HCT116 (cell line): ENCODE data around the gene SEMA7A. TPM values are rescaled to one million over a fixed set of nuclear protein-coding genes. Genes with fewer than 3 reads are reported as not detected.

Source experiments
- ATAC-seq: fragments of 200-7000 bp; cut with Tn5 transposase; 2 replicates; pipeline ENCODE4 v1.9.1; 2020; ENCODE audit warnings: mild to moderate bottlenecking, moderate library complexity
- BruUV-seq: library from RNA; stranded (reverse); fragments of 400-500 nt; replicated peaks from 2 replicates; lab custom pipeline; 2021; lab: Mats Ljungman, UMichigan
- CTCF ChIA-PET: fragments of 300-600 bp; sonication (Branson Sonifier 250); formaldehyde crosslinking; loops from one replicate; lab custom pipeline; 2021; ENCODE audit warnings: antibody characterized with exemption; lab: Charles Lee
- POLR2A ChIA-PET: fragments of 300-600, 350-600 bp; sonication (Branson Sonifier 250); formaldehyde crosslinking; loops from one replicate; lab custom pipeline; 2021; ENCODE audit warnings: antibody characterized with exemption; lab: Charles Lee
- RAD21 ChIA-PET, 2 experiments: fragments of 300-600 bp; sonication (Branson Sonifier 250); formaldehyde crosslinking; loops; one replicate each; lab custom pipeline; 2023; ENCODE audit warnings: low total read pairs in 2 of 2; ENCODE audit not compliant: uncharacterized antibody in 2 of 2, unreplicated experiment in 2 of 2, low non-redundant PET in 1 of 2; lab: Charles Lee
- DNase-seq: peaks from one replicate; pipeline ENCODE4 v3.0.0-alpha.2; 2010; ENCODE audit warnings: low read depth, low spot score
- H2AFZ ChIP-seq: fragments of 200-600 bp; shearing (Covaris generic), sonication (generic); 2 replicates; pipeline ENCODE4 v1.6.1; 2017; ENCODE audit warnings: low read depth, mixed run types, mixed read lengths, antibody characterized with exemption, low read length; ENCODE audit not compliant: poor library complexity, severe bottlenecking
- H3K27ac ChIP-seq: 2 replicates; pipeline ENCODE4 v1.5.1; 2012; ENCODE audit warnings: low read depth, low read length
- H3K27me3 ChIP-seq: fragments of 200-600 bp; sonication (generic); 2 replicates; pipeline ENCODE4 v1.6.1; 2016; ENCODE audit warnings: mixed run types, low read length, mixed read lengths; ENCODE audit not compliant: insufficient read depth
- H3K36me3 ChIP-seq, 2 experiments: fragments of 200-500 bp in 1 of 2; fragments of 200-600 bp in 1 of 2; sonication (Bioruptor generic) in 1 of 2; sonication (generic) in 1 of 2; 2 replicates each; pipeline versions ENCODE4 v1.5.1 to v1.6.1; 2014 to 2016; ENCODE audit warnings: low read length in 2 of 2, inconsistent platforms in 1 of 2, mixed read lengths in 1 of 2, mixed run types in 1 of 2; ENCODE audit not compliant: insufficient read depth in 2 of 2, control insufficient read depth in 1 of 2
- H3K4me1 ChIP-seq, 2 experiments: fragments of 200-600 bp in 1 of 2; sonication (generic) in 1 of 2; 2 replicates each; pipeline versions ENCODE4 v1.5.1 to v1.6.1; 2012 to 2017; ENCODE audit warnings: low read length in 2 of 2, inconsistent platforms in 1 of 2, mild to moderate bottlenecking in 1 of 2, mixed read lengths in 1 of 2, mixed run types in 1 of 2, moderate library complexity in 1 of 2; ENCODE audit not compliant: insufficient read depth in 2 of 2, control insufficient read depth in 1 of 2
- H3K4me2 ChIP-seq: fragments of 200-600 bp; sonication (generic); 2 replicates; pipeline ENCODE4 v1.6.1; 2017; ENCODE audit warnings: mixed run types, low read length, mixed read lengths
- H3K4me3 ChIP-seq, 2 experiments: fragments of 200-600 bp in 1 of 2; sonication (generic) in 1 of 2; replicated peaks in 1 of 2; 2 replicates each; pipeline ENCODE4 v1.5.1; 2011 to 2016; ENCODE audit warnings: low read length in 2 of 2, control low read depth in 1 of 2, low read depth in 1 of 2, mild to moderate bottlenecking in 1 of 2, mixed read lengths in 1 of 2, mixed run types in 1 of 2
- H3K79me2 ChIP-seq: fragments of 200-600 bp; sonication (generic); 2 replicates; pipeline ENCODE4 v1.6.1; 2017; ENCODE audit warnings: mild to moderate bottlenecking, mixed run types, low read length, moderate library complexity, mixed read lengths; ENCODE audit not compliant: insufficient read depth
- H3K9ac ChIP-seq: fragments of 200-600 bp; sonication (generic); 2 replicates; pipeline ENCODE4 v1.6.1; 2016; ENCODE audit warnings: low read length, mixed read lengths
- H3K9me2 ChIP-seq: fragments of 200-600 bp; sonication (generic), shearing (Covaris generic); 2 replicates; pipeline ENCODE4 v1.6.1; 2017; ENCODE audit warnings: mixed run types, mild to moderate bottlenecking, moderate library complexity; ENCODE audit not compliant: insufficient read depth
- H3K9me3 ChIP-seq, 2 experiments: fragments of 200-500 bp in 1 of 2; fragments of 200-600 bp in 1 of 2; sonication (Bioruptor generic) in 1 of 2; sonication (generic) in 1 of 2; 2 replicates each; pipeline ENCODE4 v1.6.1; 2014 to 2017; ENCODE audit warnings: low read length in 2 of 2, mixed read lengths in 2 of 2, inconsistent platforms in 1 of 2, low read depth in 1 of 2, mild to moderate bottlenecking in 1 of 2, mixed run types in 1 of 2, moderate library complexity in 1 of 2; ENCODE audit not compliant: control insufficient read depth in 1 of 2, insufficient read depth in 1 of 2
- H4K20me1 ChIP-seq: fragments of 200-600 bp; sonication (generic), shearing (Covaris generic); 2 replicates; pipeline ENCODE4 v1.6.1; 2017; ENCODE audit warnings: mixed run types, mild to moderate bottlenecking, moderate library complexity; ENCODE audit not compliant: insufficient read depth
- CBX3 ChIP-seq: IDR thresholded peaks from 2 replicates; pipeline ENCODE4 v1.6.1; 2012; ENCODE audit warnings: low read depth
- CEBPB ChIP-seq: IDR thresholded peaks from 2 replicates; pipeline ENCODE4 v1.6.1; 2012; ENCODE audit warnings: low read depth
- CTCF ChIP-seq, 3 experiments: fragments of 200-600 bp in 1 of 3; sonication (generic) in 1 of 3; IDR thresholded peaks in 2 of 3; conservative IDR thresholded peaks in 1 of 3; 2 replicates each; pipeline ENCODE4 v1.5.1; 2012 to 2017; ENCODE audit warnings: low read depth in 2 of 3, low read length in 2 of 3, antibody characterized with exemption in 1 of 3, borderline replicate concordance in 1 of 3, control low read depth in 1 of 3, mild to moderate bottlenecking in 1 of 3, mixed read lengths in 1 of 3, mixed run types in 1 of 3, moderate library complexity in 1 of 3; ENCODE audit not compliant: insufficient read depth in 1 of 3
- EGR1 ChIP-seq: IDR thresholded peaks from 2 replicates; pipeline ENCODE4 v1.6.1; 2012; ENCODE audit warnings: low read depth
- ELF1 ChIP-seq: IDR thresholded peaks from 2 replicates; pipeline ENCODE4 v1.6.1; 2012; ENCODE audit warnings: low read depth, borderline replicate concordance
- EZH2phosphoT487 ChIP-seq: fragments of 200-600 bp; IDR thresholded peaks from 2 replicates; pipeline ENCODE4 v1.6.1; 2018; ENCODE audit warnings: antibody characterized with exemption, borderline replicate concordance
- FOSL1 ChIP-seq: IDR thresholded peaks from 2 replicates; pipeline ENCODE4 v1.6.1; 2012; ENCODE audit warnings: low read depth
- JUND ChIP-seq: IDR thresholded peaks from 2 replicates; pipeline ENCODE4 v1.6.1; 2012
- POLR2A ChIP-seq: IDR thresholded peaks from 2 replicates; pipeline ENCODE4 v1.7.0; 2011; ENCODE audit warnings: borderline replicate concordance; ENCODE audit not compliant: insufficient read depth, insufficient read length; ENCODE audit errors: extremely low read depth
- POLR2AphosphoS5 ChIP-seq: IDR thresholded peaks from 2 replicates; pipeline ENCODE4 v1.6.1; 2011; ENCODE audit warnings: mild to moderate bottlenecking, low read depth, low read length, moderate library complexity
- RAD21 ChIP-seq: IDR thresholded peaks from 2 replicates; pipeline ENCODE4 v1.6.1; 2012; ENCODE audit warnings: low read depth, mild to moderate bottlenecking
- SIN3A ChIP-seq: IDR thresholded peaks from 2 replicates; pipeline ENCODE4 v1.6.1; 2012; ENCODE audit warnings: low read depth
- SRF ChIP-seq: IDR thresholded peaks from 2 replicates; pipeline ENCODE4 v1.6.1; 2012; ENCODE audit warnings: low read depth
- ZBTB33 ChIP-seq: IDR thresholded peaks from 2 replicates; pipeline ENCODE4 v1.6.1; 2011; ENCODE audit warnings: mild to moderate bottlenecking, low read length, moderate library complexity; ENCODE audit not compliant: insufficient replicate concordance; ENCODE audit errors: extremely low read depth
- ZFX ChIP-seq: fragments of 450-650 bp; IDR thresholded peaks from 2 replicates; pipeline ENCODE4 v1.6.1; 2017
- ZNF274 ChIP-seq: fragments of 200-500 bp; sonication (Bioruptor generic); IDR thresholded peaks from 2 replicates; pipeline ENCODE4 v1.6.1; 2014; ENCODE audit warnings: mild to moderate bottlenecking, low read depth, low read length, inconsistent platforms
- intact Hi-C: fragments of 100-400 bp; cut with micrococcal nuclease; formaldehyde crosslinking; loops from 2 replicates; pipeline ENCODE4 v1.10.0; 2022
- total RNA-seq: library from RNA; stranded (reverse); gene quantifications from one replicate; pipeline ENCODE4 v1.2.1, GENCODE V29; 2021; ENCODE audit not compliant: unreplicated experiment

The SEMA7A gene
- total RNA-seq, 1 experiment from 2014 or later, result 13.8 TPM

- TF ChIP-seq CEBPB (no peak), JUND (no peak), ZFX (no peak), ZNF274 (no peak), POLR2AphosphoS5 (no peak), FOSL1 (no peak), CBX3 (no peak), EZH2phosphoT487 (no peak)
- DNase-seq, result no peak
- H3K4me2 ChIP-seq, result no peak overlapping the region
- ChIA-PET POLR2A (no interaction called here), CTCF (no interaction called here), RAD21 (no interaction called here)
- no peak overlapping the region for H3K4me3 ChIP-seq
- BruUV-seq, result no TSS peak
- H3K79me2 ChIP-seq, result peaks cover 9% of the 10 kb centered on the region; the same call in 1 of the 2 replicates
- peaks cover 3 to 14% of the 10 kb centered on the region in 2 experiments; a peak in 3 of 4 replicates for H3K4me1 ChIP-seq
- no peak for ATAC-seq
- H3K9me3 ChIP-seq, result no peaks in the 10 kb centered on the region
- no peaks in the 10 kb centered on the region; the same call in 1 of the 2 replicates for H4K20me1 ChIP-seq
- H3K27me3 ChIP-seq, result no peaks in the 10 kb centered on the region
- no peak overlapping the region for H3K27ac ChIP-seq
- H3K9me2 ChIP-seq, result no peaks in the 10 kb centered on the region
- H3K9ac ChIP-seq, result no peak overlapping the region
- H3K36me3 ChIP-seq, result no peaks in the 10 kb centered on the region
- no peak overlapping the region for H2AFZ ChIP-seq
- intact Hi-C loops, result no loop called here
These were observed 31.1 kb upstream of the SEMA7A start for GRCh38 chr15:74464897-74465296.

GRCh38 chr15:74464216-74464615, 30.5 kb upstream of the SEMA7A start:
- H3K4me2 ChIP-seq, result no peak overlapping the region
- no peak overlapping the region for H3K9ac ChIP-seq
- no peaks in the 10 kb centered on the region for H3K9me2 ChIP-seq
- no peaks in the 10 kb centered on the region for H3K36me3 ChIP-seq
- H2AFZ ChIP-seq, result no peak overlapping the region
- BruUV-seq, result no TSS peak
- H3K4me3 ChIP-seq, result no peak overlapping the region
- H3K27ac ChIP-seq, result no peak overlapping the region
- peaks cover 9% of the 10 kb centered on the region; the same call in 1 of the 2 replicates for H3K79me2 ChIP-seq
- no peaks in the 10 kb centered on the region for H3K27me3 ChIP-seq
- ChIA-PET RAD21 (no interaction called here), POLR2A (no interaction called here), CTCF (no interaction called here)
- TF ChIP-seq RAD21 (no peak), CTCF (IDR thresholded peaks at IDR 0.05 in 2 of 3, conservative IDR thresholded peaks at IDR 0.05 in 1 of 3; ENCODE audit: borderline replicate concordance in 1 of 3, insufficient read depth in 1 of 3, low read depth in 2 of 3, low read length in 2 of 3) (no peak), ZBTB33 (no peak), POLR2A (no peak), EGR1 (no peak), POLR2AphosphoS5 (no peak), FOSL1 (no peak), SRF (no peak), SIN3A (no peak), ELF1 (no peak)
- DNase-seq, result no peak
- H3K4me1 ChIP-seq, result peaks cover 3 to 14% of the 10 kb centered on the region in 2 experiments; a peak in 3 of 4 replicates
- no peaks in the 10 kb centered on the region; the same call in 1 of the 2 replicates for H4K20me1 ChIP-seq
- no peak for ATAC-seq
- no peaks in the 10 kb centered on the region for H3K9me3 ChIP-seq
- intact Hi-C loops, result no loop called here
